Thyroid gland (tissue), 4 donors: ENCODE results near the gene PBX1.

Experiments
- POLR2A ChIP-seq, 2 donors: fragments of 450-650 bp; IDR thresholded peaks; one replicate each; pipeline ENCODE4 v1.6.1; 2017; ENCODE audit warnings: antibody characterized with exemption in 2 of 2, mild to moderate bottlenecking in 2 of 2, moderate library complexity in 1 of 2
- TF ChIP-seq, protein P1 (sequence below), 6 experiments: fragments of 200-600 bp in 3 of 6; fragments of 450-650 bp in 3 of 6; sonication (generic) in 3 of 6; IDR thresholded peaks; one replicate each; pipeline ENCODE4 v1.5.1; 2016 to 2019; ENCODE audit warnings: antibody characterized with exemption in 6 of 6, mild to moderate bottlenecking in 2 of 6, inconsistent platforms in 1 of 6, moderate library complexity in 1 of 6

- TF ChIP-seq, protein P1, sequence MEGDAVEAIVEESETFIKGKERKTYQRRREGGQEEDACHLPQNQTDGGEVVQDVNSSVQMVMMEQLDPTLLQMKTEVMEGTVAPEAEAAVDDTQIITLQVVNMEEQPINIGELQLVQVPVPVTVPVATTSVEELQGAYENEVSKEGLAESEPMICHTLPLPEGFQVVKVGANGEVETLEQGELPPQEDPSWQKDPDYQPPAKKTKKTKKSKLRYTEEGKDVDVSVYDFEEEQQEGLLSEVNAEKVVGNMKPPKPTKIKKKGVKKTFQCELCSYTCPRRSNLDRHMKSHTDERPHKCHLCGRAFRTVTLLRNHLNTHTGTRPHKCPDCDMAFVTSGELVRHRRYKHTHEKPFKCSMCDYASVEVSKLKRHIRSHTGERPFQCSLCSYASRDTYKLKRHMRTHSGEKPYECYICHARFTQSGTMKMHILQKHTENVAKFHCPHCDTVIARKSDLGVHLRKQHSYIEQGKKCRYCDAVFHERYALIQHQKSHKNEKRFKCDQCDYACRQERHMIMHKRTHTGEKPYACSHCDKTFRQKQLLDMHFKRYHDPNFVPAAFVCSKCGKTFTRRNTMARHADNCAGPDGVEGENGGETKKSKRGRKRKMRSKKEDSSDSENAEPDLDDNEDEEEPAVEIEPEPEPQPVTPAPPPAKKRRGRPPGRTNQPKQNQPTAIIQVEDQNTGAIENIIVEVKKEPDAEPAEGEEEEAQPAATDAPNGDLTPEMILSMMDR (IDR thresholded peaks at IDR 0.05) = no peak
- TF ChIP-seq POLR2A (IDR thresholded peaks at IDR 0.05) = no peak
Observed at GRCh38 chr1:164736137-164736536, 177.2 kb downstream of the PBX1 start.
